ENCODE measurements around the gene PRR5.

PRR5 gene

DNA sequence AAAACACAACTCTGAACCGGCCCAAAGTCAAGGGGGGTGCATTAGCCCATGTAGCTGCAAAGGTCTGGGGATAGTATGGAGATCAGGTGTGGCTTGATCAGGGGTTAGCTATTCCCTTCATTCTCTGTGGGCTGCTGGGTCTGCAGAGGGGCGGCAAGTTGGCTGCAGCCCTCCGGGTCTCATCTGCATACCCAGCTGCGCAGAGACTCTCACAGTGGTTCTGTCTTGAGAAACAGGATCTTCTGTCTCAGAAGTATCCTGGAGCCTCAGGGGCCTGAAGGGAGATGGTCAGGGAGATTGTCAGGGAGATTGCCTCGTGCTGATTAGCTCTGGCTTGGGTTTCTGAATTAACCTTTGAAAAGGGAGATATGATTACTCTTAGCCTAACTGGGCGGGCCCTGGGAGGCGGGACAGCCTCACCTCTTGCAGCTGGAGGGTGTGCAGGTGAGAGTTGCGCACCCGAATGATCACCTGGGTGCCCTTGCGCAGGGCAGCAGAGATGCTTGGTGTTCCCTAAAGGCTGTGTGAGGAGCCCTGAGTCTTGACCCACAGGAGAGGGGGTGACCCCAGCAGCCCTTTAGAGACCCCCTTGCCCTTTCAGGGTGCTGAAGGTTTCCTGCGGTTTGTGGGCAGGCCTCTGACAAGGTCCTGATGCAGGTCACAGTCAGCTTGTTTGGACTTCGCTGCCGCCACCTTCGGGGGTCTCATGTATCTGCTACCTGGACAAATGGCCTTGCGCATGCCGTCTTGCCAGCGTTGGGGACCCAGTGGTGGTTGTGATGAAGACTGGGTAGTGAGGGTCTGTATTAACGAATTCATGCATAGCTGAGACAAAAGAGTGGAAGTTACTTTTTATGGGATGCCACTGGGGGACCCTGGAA is 57.7 kb downstream of the PRR5 start:
- no peak for DNase-seq

DNA sequence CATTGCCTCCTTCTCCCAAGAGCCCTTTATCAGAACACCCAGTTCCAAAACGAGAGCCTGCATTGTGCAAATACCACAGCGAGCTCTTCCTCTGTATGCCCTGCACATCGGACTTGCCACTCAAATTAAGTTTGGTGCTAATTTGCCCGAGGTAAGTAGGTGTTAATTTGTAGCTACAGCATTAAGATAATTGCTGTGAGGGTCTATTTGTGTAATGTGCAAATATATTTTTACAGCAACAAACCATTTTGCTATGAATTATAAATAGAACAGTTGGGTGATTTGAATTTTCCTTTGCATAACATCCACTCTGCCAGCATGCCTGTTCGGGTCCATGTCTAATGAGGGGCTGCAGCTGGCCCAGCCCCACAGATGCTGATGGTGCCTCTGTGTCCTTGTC is 58.5 kb downstream of the PRR5 start:
- DNase-seq, result no peak

GRCh38 chr22:44761025-44761424 is 59.0 kb downstream of the PRR5 start:
- no peak for DNase-seq

DNA sequence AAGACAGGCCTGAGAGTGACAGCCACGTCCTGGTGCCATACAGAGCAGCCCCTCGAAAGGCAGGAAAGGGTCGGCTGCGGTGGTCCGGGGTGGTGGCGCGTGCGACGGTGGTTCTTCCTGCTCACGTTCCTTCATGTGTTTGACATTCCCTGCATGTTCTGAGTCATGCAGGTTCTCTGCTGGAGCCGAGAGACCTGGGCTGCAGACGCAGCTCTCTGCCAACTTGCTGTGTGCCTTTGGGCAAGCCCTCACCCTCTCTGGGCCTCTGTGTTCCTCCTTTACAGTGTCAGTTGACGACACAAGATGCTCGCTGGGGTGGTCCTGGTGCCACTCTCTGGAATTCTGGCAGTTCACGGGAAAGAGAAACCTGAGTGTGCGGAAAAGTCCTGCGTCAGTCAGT is 62.4 kb downstream of the PRR5 start:
- DNase-seq, result no peak

- DNase-seq, result no peak
Measured at GRCh38 chr22:44764974-44765373, 63.0 kb downstream of the PRR5 start.

DNA sequence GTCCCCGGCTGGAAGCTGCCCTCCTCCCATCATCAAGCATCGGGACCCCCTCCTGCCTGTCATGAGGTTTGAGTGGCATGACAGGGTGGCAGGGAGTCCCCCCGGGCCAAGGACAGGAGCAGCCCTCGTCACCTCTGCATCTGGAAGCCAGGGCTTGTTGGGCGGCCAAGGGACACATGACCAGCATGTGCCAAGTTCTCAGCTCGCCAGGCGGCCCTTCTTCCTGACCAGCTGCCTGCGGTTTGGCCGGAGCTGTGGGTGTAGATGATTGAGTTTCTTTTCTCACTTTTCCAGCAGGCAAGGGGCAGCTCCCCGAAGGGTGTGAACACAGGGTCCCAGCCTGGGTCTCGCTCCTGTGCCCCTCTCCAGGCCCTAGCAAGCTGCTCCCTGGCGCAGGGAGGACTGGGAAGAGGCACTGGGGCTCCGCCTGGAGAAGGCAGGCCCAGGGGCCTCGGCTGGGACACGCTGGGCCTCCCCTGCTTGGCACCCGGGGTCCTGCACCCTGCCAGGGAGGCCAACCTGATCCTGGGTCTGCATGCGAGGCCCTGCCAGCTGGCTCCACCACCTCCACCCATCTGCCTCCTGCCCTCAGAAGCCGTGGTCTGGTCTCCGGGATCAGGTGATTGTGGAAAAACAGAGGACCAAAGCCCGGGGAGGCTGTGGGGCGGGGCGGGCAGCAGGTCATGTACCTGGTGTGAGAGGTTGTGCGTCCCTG is 63.7 kb downstream of the PRR5 start:
- DNase-seq, result no peak

GRCh38 chr22:44773082-44773481 is 71.1 kb downstream of the PRR5 start:
- no peak for DNase-seq

DNA sequence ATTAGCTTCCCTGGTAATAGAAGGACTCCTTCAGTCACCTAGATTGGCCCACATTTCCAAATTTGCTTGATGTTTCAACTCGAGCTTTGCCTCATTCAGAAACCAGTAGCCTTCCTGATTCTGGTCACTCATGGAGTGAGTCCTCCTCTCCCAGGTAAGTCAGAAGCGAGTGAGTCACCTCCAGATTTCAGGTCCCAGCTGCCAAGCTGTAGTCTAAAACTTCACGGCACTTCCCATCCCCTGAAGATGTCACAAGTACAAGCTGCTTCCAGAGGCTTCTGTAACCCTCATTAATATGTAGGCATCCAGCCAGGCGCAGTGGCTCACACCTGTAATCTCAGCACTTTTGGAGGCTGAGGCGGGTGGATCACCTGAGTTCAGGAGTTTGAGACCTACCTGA is 73.9 kb downstream of the PRR5 start:
- no peak for DNase-seq

DNA sequence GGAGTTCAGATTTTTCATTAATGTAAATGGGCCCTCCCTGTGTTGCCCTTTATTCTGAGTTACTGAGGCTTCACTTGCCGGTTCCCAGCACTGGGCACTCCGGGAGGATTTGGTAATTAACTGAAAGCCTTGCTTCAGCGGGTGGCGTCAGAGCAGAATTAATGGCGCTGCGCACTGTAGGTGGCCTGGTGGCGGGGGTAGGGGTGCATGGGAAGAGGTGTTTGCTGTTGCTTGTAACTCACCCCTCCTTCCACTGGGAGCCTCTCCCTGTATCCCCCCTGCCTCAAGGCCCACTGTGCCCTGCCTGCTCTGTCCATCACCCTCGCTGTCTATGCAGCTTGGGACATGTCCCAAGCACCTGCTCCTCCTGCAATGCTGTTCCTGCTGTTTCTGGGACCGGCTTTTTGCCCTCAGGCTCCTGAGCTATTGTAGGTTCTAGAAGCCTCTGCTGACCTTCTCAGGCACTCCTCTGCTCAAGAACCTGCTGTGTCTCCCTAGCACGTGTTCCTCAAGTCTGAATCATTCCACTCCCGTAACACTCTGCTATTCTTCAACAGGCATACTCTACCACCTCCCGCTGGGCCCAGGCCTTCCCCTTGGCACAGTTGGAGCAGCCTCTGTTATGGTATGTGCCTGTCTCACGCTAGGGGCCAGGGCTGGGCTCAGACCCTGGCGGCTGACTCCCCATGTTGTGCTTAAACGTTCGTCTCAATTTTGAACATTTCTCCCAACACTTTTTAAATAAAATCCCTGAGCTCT is 74.8 kb downstream of the PRR5 start:
- DNase-seq, result no peak

- no peak for DNase-seq
Measured at GRCh38 chr22:44777364-44777755, 75.4 kb downstream of the PRR5 start.

DNA sequence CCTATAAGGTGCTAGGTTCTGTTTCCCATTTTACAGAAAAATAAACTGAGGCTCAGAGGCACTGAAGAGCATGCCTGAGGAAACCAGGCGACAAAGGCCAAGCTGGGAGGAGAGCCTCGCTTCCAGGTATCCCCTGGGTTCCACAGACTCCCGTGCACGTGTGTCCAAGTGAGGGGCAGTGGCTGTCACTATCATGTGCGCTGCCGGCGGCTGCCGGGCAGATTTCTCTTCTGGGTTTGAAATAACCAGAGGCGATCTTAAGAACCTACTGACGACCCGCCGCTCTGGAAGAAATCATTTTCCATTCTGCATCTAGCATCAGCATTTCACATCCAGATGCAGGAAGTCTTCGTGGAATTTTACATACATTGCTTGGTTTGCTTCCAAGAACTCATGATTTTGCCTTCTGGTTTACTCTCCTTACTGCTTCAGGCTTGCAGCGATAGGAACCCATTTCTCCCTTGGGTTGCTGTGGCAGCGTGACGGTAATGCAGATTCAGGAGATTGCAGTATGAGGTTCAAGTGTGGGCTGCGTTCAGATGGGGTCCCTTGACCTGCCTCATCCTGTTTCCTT is 79.0 kb downstream of the PRR5 start:
- no peak for DNase-seq

- no peak for DNase-seq
Measured at GRCh38 chr22:44782363-44782963, 80.5 kb downstream of the PRR5 start.

GRCh38 chr22:44783091-44783490 is 81.1 kb downstream of the PRR5 start:
- DNase-seq, result no peak

- no peak for DNase-seq
Measured at GRCh38 chr22:44783581-44783980, 81.6 kb downstream of the PRR5 start.

DNA sequence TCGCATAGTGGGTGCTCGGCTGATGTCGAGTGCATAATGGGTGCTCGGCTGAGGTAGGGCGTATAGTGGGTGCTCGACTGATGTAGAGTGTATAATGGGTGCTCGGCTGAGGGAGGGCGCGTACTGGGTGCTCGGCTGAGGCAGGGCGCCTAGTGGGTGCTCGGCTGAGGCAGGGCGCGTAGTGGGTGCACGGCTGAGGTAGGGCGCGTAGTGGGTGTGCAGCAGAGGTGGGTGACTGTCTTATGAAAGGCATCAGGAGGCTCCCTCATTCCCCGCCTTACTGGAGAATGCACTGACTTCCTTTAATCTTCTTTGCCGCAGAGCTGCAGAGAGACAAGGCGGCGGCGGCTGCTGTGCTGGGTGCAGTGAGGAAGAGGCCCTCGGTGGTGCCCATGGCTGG is 84.1 kb downstream of the PRR5 start:
- DNase-seq, result no peak

- no peak for DNase-seq
Measured at GRCh38 chr22:44786610-44787009, 84.6 kb downstream of the PRR5 start.
